ENCODE data around the gene C4A. TPM values are rescaled to one million over a fixed set of nuclear protein-coding genes. Genes with fewer than 3 reads are reported as not detected.

C4A gene
- total RNA-seq, 4 donors from 2014 or later: 181 to 401 (median 227) TPM

- Histone ChIP-seq H3K36me3 (no peaks in the 10 kb centered on the region), H3K9me3 (no peaks in the 10 kb centered on the region), H3K4me3 (replicated peaks in 1 of 3) (no peak overlapping the region), H3K27ac (no peak overlapping the region), H3K27me3 (no peaks in the 10 kb centered on the region), H3K4me1 (peaks cover 0 to 27% of the 10 kb centered on the region in 2 donors)
- 79 to 81% methylated on average over 5 of the region's 5 CpGs for WGBS, 2 donors
- no peak for TF ChIP-seq POLR2A (IDR thresholded peaks at IDR 0.05)
- no peak for TF ChIP-seq CTCF (IDR thresholded peaks at IDR 0.05)
- DNase-seq: no peak
- intact Hi-C loops (cut with DNase I): no loop called here
Measured at GRCh38 chr6:32050562-32050961, 68.7 kb downstream of the C4A start.

MicroRNAs encoded within 50 kb of the gene (microRNA counts, 767-probe panel; counts per million panel counts)
- 0 counts per million in 2 donors for microRNA hsa-miR-1236

Small RNA genes lying within 50 kb of the gene (microRNA-seq; reads per million reads assigned to microRNA genes)
- not detected for gene MIR1236

Small RNA genes lying within 50 kb of the gene (small RNA-seq; reads per million reads assigned to genes)
- not detected for gene AL645922.1

Other genes with a start within 250 kb of the C4A start
- gene CLIC1, start 245.5 kb upstream of the C4A start, total RNA-seq: 100 to 1,000 TPM; 222 to 314 (median 247) TPM
- 10 to 100 TPM in 1 of 4 donors, 1 to 10 TPM in 3; 5.6 to 11.2 (median 7.2) TPM for gene MSH5, start 242.1 kb upstream of the C4A start, total RNA-seq
- gene SAPCD1, start 219.4 kb upstream of the C4A start, total RNA-seq: 1 to 10 TPM in 3 of 4 donors, not detected in 1; 2.0 to 4.2 (median 3.0) TPM
- gene VWA7, start 204.7 kb upstream of the C4A start, total RNA-seq: 1 to 10 TPM; 1.2 to 8.9 (median 5.4) TPM
- gene VARS1, start 186.3 kb upstream of the C4A start, total RNA-seq: 100 to 1,000 TPM in 1 of 4 donors, 10 to 100 TPM in 3; 33.8 to 120 (median 39.9) TPM
- 10 to 100 TPM; 29.2 to 48.4 (median 36.5) TPM for gene LSM2, start 175.1 kb upstream of the C4A start, total RNA-seq
- gene HSPA1L, start 166.8 kb upstream of the C4A start, total RNA-seq: 1 to 10 TPM; 3.5 to 4.1 (median 3.9) TPM
- 100 to 1,000 TPM; 148 to 320 (median 190) TPM for gene HSPA1A, start 166.5 kb upstream of the C4A start, total RNA-seq
- 100 to 1,000 TPM; 194 to 330 (median 256) TPM for gene HSPA1B, start 154.3 kb upstream of the C4A start, total RNA-seq
- gene NEU1, start 119.2 kb upstream of the C4A start, total RNA-seq: 10 to 100 TPM; 54.4 to 98.1 (median 65.9) TPM
- 10 to 100 TPM in 2 of 4 donors, 1 to 10 TPM in 2; 1.6 to 16.2 (median 7.7) TPM for gene SLC44A4, start 103.1 kb upstream of the C4A start, total RNA-seq
- gene EHMT2, start 84.4 kb upstream of the C4A start, total RNA-seq: 10 to 100 TPM; 26.9 to 47.7 (median 38.7) TPM
- gene ZBTB12, start 80.0 kb upstream of the C4A start, total RNA-seq: 1 to 10 TPM in 3 of 4 donors, under 1 TPM in 1; 0.94 to 2.9 (median 1.5) TPM
- gene C2, start 54.3 kb upstream of the C4A start, total RNA-seq: 1 to 10 TPM; 2.5 to 6.2 (median 4.4) TPM
- 10 to 100 TPM; 10.5 to 36.7 (median 16.4) TPM for gene CFB, start 36.0 kb upstream of the C4A start, total RNA-seq
- 100 to 1,000 TPM in 3 of 4 donors, 10 to 100 TPM in 1; 83.2 to 114 (median 106) TPM for gene NELFE, start 23.1 kb upstream of the C4A start, total RNA-seq
- gene SKIC2, start 22.9 kb upstream of the C4A start, total RNA-seq: 10 to 100 TPM; 35.1 to 47.1 (median 39.4) TPM
- gene DXO, start 9.9 kb upstream of the C4A start, total RNA-seq: 10 to 100 TPM; 21.3 to 36.4 (median 33.9) TPM
- gene C4B, start 32.7 kb downstream of the C4A start, total RNA-seq: 100 to 1,000 TPM; 233 to 370 (median 285) TPM
- 1 to 10 TPM in 1 of 4 donors, under 1 TPM in 2, not detected in 1; 0.24 to 1.7 (median 0.33) TPM for gene CYP21A2, start 56.4 kb downstream of the C4A start, total RNA-seq
- gene TNXB, start 127.3 kb downstream of the C4A start, total RNA-seq: 100 to 1,000 TPM in 2 of 4 donors, 10 to 100 TPM in 2; 42.2 to 112 (median 80.9) TPM
- 10 to 100 TPM; 41.5 to 63.5 (median 57.3) TPM for gene ATF6B, start 146.2 kb downstream of the C4A start, total RNA-seq
- 10 to 100 TPM in 1 of 4 donors, 1 to 10 TPM in 3; 3.6 to 11.8 (median 6.8) TPM for gene FKBPL, start 148.2 kb downstream of the C4A start, total RNA-seq
- under 1 TPM in 3 of 4 donors, not detected in 1; 0.49 to 0.81 (median 0.67) TPM for gene PRRT1, start 169.9 kb downstream of the C4A start, total RNA-seq
- 10 to 100 TPM; 13.0 to 26.1 (median 24.1) TPM for gene PPT2, start 172.1 kb downstream of the C4A start, total RNA-seq
- gene EGFL8, start 182.5 kb downstream of the C4A start, total RNA-seq: 1 to 10 TPM; 2.3 to 9.8 (median 6.5) TPM
- 10 to 100 TPM; 48.6 to 69.2 (median 54.8) TPM for gene AGPAT1, start 194.0 kb downstream of the C4A start, total RNA-seq
- gene RNF5, start 196.3 kb downstream of the C4A start, total RNA-seq: 100 to 1,000 TPM in 3 of 4 donors, 10 to 100 TPM in 1; 64.0 to 114 (median 107) TPM
- gene AGER, start 202.2 kb downstream of the C4A start, total RNA-seq: 10 to 100 TPM; 10.3 to 70.6 (median 36.8) TPM
- gene PBX2, start 208.1 kb downstream of the C4A start, total RNA-seq: 10 to 100 TPM; 66.0 to 93.4 (median 74.2) TPM
- 1 to 10 TPM; 4.2 to 6.5 (median 5.5) TPM for gene GPSM3, start 210.6 kb downstream of the C4A start, total RNA-seq
- 10 to 100 TPM; 11.0 to 37.9 (median 17.5) TPM for gene NOTCH4, start 242.0 kb downstream of the C4A start, total RNA-seq